Naive B cell (primary cell): ENCODE results near the gene RNF167. TPM values are rescaled to one million over a fixed set of nuclear protein-coding genes. Genes with fewer than 3 reads are reported as not detected.

ENCODE experiments used
- ATAC-seq, 2 donors: fragments of 150-1000 bp; cut with Tn5 transposase; 2 replicates each; pipeline ENCODE4 v1.10.0; 2021; ENCODE audit warnings: low read depth in 2 of 2, mild to moderate bottlenecking in 2 of 2, moderate library complexity in 2 of 2
- DNase-seq: peaks from one replicate; pipeline ENCODE4 v3.0.0; 2022
- H3K27ac Mint-ChIP-seq, 6 donors: one replicate each; pipeline ENCODE4 v1.8.0; 2020 to 2022; ENCODE audit warnings: mild to moderate bottlenecking in 6 of 6, mixed read lengths in 6 of 6, moderate library complexity in 5 of 6, inconsistent platforms in 2 of 6
- H3K27me3 Mint-ChIP-seq, 3 donors: one replicate each; pipeline ENCODE4 v1.8.0; 2021 to 2022; ENCODE audit warnings: mixed read lengths in 3 of 3, mild to moderate bottlenecking in 1 of 3
- H3K36me3 Mint-ChIP-seq, 2 donors: one replicate each; pipeline ENCODE4 v1.8.0; 2020 to 2022; ENCODE audit warnings: mixed read lengths in 2 of 2, inconsistent platforms in 1 of 2, mild to moderate bottlenecking in 1 of 2
- H3K4me1 Mint-ChIP-seq, 3 donors: one replicate each; pipeline ENCODE4 v1.8.0; 2020 to 2022; ENCODE audit warnings: mixed read lengths in 3 of 3, inconsistent platforms in 1 of 3, mild to moderate bottlenecking in 1 of 3, moderate library complexity in 1 of 3
- H3K4me3 Mint-ChIP-seq, 8 donors: one replicate each; pipeline ENCODE4 v1.8.0; 2020 to 2022; ENCODE audit warnings: mild to moderate bottlenecking in 8 of 8, mixed read lengths in 8 of 8, moderate library complexity in 8 of 8, inconsistent platforms in 2 of 8
- H3K9me3 Mint-ChIP-seq, 7 donors: one replicate each; pipeline ENCODE4 v1.8.0; 2020 to 2022; ENCODE audit warnings: mixed read lengths in 7 of 7, mild to moderate bottlenecking in 5 of 7, inconsistent platforms in 2 of 7, moderate library complexity in 1 of 7
- polyA plus RNA-seq, 6 donors: library from polyadenylated mRNA; unstranded; fragments of 300-500 nt; fragmentation: Illumina TruSeq; gene quantifications; one replicate each; pipeline ENCODE4 v1.2.3, GENCODE V29; 2021; ENCODE audit warnings: low read depth in 6 of 6

The RNF167 gene
- polyA plus RNA-seq, 6 donors from 2014 or later = 19.9 to 25.8 (median 22.7) TPM

DNA sequence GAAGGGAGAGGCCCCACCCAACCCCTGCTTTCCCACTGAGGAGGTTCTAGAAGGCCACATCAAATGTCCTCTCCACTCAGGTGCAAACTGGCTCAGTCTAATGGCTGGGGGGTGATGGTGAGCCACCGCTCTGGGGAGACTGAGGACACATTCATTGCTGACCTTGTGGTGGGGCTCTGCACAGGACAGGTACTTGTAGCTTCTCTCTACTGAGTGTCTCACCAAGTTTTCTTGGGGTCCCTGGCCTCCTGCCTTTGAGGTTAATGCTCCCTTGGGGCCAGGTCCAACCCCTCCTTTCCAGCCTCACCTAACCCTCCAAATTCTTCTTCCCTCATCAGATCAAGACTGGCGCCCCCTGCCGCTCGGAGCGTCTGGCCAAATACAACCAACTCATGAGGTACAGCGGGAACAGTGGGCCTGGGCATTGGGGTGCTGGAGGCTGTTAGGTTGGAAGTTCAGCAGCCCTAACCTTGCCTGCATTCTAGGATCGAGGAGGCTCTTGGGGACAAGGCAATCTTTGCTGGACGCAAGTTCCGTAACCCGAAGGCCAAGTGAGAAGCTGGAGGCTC, 16.5 kb downstream of the RNF167 start:
- H3K27ac Mint-ChIP-seq = peak overlapping the region in 1 of 6 donors; percentile 24
- peak overlapping the region in 2 of 8 donors; percentile 8 to 76 for H3K4me3 Mint-ChIP-seq
- no peaks in the 10 kb centered on the region for H3K9me3 Mint-ChIP-seq
- no peak for ATAC-seq
- no peak for DNase-seq
- peaks cover 11 to 18% (median 17%) of the 10 kb centered on the region in 3 donors for H3K4me1 Mint-ChIP-seq
- H3K36me3 Mint-ChIP-seq = peaks cover 6 to 19% of the 10 kb centered on the region in 2 donors
- no peaks in the 10 kb centered on the region for H3K27me3 Mint-ChIP-seq

- no peak overlapping the region for H3K4me3 Mint-ChIP-seq
- H3K27me3 Mint-ChIP-seq = no peaks in the 10 kb centered on the region
- H3K9me3 Mint-ChIP-seq = no peaks in the 10 kb centered on the region
- peaks cover 6 to 19% of the 10 kb centered on the region in 2 donors for H3K36me3 Mint-ChIP-seq
- ATAC-seq (no peak), DNase-seq (no peak)
- peaks cover 11 to 19% (median 17%) of the 10 kb centered on the region in 3 donors for H3K4me1 Mint-ChIP-seq
- peak overlapping the region in 1 of 6 donors; percentile 24 for H3K27ac Mint-ChIP-seq
These were observed 18.0 kb downstream of the RNF167 start for GRCh38 chr17:4958102-4958501.

- Mint-ChIP-seq H3K27ac (peak overlapping the region in 1 of 6 donors; percentile 61), H3K27me3 (no peaks in the 10 kb centered on the region), H3K4me1 (peaks cover 11 to 20% (median 19%) of the 10 kb centered on the region in 3 donors), H3K36me3 (peaks cover 6 to 19% of the 10 kb centered on the region in 2 donors), H3K4me3 (peak overlapping the region in 1 of 8 donors; percentile 2), H3K9me3 (no peaks in the 10 kb centered on the region)
- DNase-seq = no peak
- no peak for ATAC-seq
These were observed 19.3 kb downstream of the RNF167 start for GRCh38 chr17:4959261-4959965.

DNA sequence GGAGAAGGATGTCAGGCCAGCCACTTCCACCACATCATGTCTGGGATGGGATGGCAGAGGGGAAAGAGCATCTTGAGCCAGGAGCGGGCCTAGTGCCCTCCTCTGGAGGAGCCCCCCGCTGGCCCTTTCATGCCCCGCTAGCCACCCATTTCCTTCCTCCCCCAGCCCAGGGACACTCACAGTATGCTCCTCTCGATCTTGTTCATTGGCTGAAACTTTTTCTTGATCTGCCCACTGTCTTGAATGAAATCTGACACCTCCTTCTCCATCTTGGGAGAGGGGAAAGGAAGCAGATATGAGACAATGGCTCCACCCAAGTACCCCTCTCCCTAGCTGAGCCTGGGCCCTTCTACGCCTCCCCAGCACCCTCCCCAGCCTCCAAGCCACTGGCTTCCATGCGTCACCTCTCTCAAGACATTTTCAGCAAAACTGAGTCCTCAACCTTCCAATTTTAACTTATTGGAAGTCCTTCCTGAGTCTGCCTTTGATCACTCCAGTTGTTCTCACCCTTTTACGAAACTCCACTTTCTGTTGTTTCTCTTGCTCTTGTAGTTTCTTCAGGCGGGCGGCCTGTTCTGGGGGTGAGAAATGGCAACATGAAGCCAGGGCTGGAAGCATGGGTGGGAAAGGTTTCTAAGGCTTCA, 20.3 kb downstream of the RNF167 start:
- no peaks in the 10 kb centered on the region for H3K9me3 Mint-ChIP-seq
- peak overlapping the region in 2 of 6 donors; percentile 11 to 59 for H3K27ac Mint-ChIP-seq
- ATAC-seq (no peak), DNase-seq (no peak)
- H3K27me3 Mint-ChIP-seq = no peaks in the 10 kb centered on the region
- peak overlapping the region in 1 of 8 donors; percentile 29 for H3K4me3 Mint-ChIP-seq
- H3K36me3 Mint-ChIP-seq = peaks cover 6 to 19% of the 10 kb centered on the region in 2 donors
- H3K4me1 Mint-ChIP-seq = peaks cover 16 to 24% (median 24%) of the 10 kb centered on the region in 3 donors

DNA sequence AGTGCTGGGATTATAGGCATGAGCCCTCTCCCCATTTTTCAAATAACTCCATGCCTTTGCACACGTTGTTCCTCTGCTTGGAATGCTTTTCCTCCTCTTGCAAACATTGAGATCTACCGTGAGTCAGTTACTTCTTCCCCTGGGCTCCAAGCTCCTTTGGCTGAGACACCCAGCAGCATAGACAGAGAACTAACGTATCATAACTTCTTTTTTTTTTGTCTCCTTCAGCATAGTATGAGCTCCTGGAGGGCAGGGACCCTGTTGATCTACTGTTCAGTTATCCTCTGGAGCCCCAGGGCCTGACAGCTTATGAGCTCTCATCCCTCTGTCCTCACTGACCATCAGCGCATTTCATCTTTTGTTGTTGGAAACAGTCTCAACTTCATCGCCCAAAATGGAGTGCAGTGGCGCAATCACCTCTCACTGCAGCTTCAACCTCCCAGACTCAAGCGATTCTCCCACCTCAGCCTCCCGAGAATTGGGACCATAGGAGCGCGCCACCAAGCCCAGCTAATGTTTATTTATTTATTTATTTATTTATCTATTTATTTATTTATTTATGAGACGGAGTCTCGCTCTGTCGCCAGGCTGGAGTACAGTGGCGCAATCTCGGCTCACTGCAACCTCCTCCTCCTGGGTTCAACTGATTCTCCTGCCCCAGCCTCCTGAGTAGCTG, 25.4 kb downstream of the RNF167 start:
- peak overlapping the region in 5 of 8 donors; percentile 4 to 76 (median 56) for H3K4me3 Mint-ChIP-seq
- H3K27me3 Mint-ChIP-seq = no peaks in the 10 kb centered on the region
- H3K36me3 Mint-ChIP-seq = peaks cover 5 to 6% of the 10 kb centered on the region in 2 donors
- ATAC-seq (no peak), DNase-seq (no peak)
- peak overlapping the region in 2 of 6 donors; percentile 23 to 52 for H3K27ac Mint-ChIP-seq
- H3K4me1 Mint-ChIP-seq = peaks cover 14 to 23% (median 22%) of the 10 kb centered on the region in 3 donors
- no peaks in the 10 kb centered on the region for H3K9me3 Mint-ChIP-seq

DNA sequence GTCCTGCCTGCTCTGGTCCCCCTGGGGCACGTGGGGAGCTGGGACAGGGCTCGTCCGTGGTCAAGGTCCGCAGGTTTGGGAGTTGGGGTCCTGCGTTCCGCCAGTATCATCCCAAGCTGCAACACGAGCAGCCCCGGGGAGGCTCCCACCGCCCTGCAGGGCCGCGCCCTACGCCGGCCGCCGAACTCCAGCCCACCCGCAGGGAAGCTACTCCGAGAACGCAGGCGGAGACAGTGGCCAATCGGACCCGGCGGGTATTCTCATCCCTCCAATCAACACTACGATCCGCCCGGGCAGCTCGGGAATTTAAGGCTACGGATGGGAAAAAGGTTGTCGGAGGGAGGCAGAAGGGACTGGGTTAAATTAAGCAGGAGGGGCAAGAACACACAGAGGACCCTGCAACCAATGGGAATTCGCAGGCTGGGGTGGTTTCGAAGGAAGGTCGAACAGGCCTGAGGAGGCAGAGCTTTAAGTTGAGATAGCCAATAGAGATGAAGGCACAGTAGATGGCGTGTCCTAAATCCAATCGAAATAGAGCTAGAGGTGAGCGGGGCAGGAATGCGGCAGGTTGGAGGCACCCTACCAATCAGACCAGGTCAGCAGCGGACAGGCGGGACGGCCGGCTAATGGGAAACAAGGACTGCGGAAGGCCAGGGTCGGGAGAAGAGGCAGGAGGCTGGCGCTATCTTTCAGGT, 26.9 kb downstream of the RNF167 start:
- Mint-ChIP-seq H3K4me3 (no peak overlapping the region), H3K9me3 (no peaks in the 10 kb centered on the region), H3K4me1 (peaks cover 14 to 26% (median 18%) of the 10 kb centered on the region in 3 donors), H3K36me3 (no peaks in the 10 kb centered on the region), H3K27ac (no peak overlapping the region), H3K27me3 (no peaks in the 10 kb centered on the region)
- peak; percentile 83 to 84 for ATAC-seq
- peak; percentile 97 for DNase-seq

GRCh38 chr17:4967539-4968485, 27.7 kb downstream of the RNF167 start, which contains the start of gene SPAG7:
SPAG7 (minus strand) TSS chr17:4967817; CDS start chr17:4967804, 13 bp downstream.
- Mint-ChIP-seq H3K36me3 (no peaks in the 10 kb centered on the region), H3K4me3 (no peak within 1 kb of the TSS), H3K9me3 (no peaks in the 10 kb centered on the region), H3K4me1 (peaks cover 14 to 26% (median 18%) of the 10 kb centered on the region in 3 donors), H3K27me3 (no peaks in the 10 kb centered on the region), H3K27ac (peak within 1 kb of the TSS in 3 of 6 donors; percentile 22 to 93 (median 78))
- DNase-seq = peak; percentile 97
- ATAC-seq = peak; percentile 59 to 63

GRCh38 chr17:4968486-4969046, 28.5 kb downstream of the RNF167 start:
- peak overlapping the region in 2 of 8 donors; percentile 39 to 79 for H3K4me3 Mint-ChIP-seq
- no peaks in the 10 kb centered on the region for H3K27me3 Mint-ChIP-seq
- H3K9me3 Mint-ChIP-seq = no peaks in the 10 kb centered on the region
- H3K27ac Mint-ChIP-seq = peak overlapping the region in 1 of 6 donors; percentile 54
- no peak for DNase-seq
- no peak for ATAC-seq
- H3K36me3 Mint-ChIP-seq = peaks cover 0 to 6% of the 10 kb centered on the region in 2 donors
- H3K4me1 Mint-ChIP-seq = peaks cover 14 to 24% (median 18%) of the 10 kb centered on the region in 3 donors

GRCh38 chr17:4969047-4969550, 29.0 kb downstream of the RNF167 start:
- DNase-seq = no peak

DNA sequence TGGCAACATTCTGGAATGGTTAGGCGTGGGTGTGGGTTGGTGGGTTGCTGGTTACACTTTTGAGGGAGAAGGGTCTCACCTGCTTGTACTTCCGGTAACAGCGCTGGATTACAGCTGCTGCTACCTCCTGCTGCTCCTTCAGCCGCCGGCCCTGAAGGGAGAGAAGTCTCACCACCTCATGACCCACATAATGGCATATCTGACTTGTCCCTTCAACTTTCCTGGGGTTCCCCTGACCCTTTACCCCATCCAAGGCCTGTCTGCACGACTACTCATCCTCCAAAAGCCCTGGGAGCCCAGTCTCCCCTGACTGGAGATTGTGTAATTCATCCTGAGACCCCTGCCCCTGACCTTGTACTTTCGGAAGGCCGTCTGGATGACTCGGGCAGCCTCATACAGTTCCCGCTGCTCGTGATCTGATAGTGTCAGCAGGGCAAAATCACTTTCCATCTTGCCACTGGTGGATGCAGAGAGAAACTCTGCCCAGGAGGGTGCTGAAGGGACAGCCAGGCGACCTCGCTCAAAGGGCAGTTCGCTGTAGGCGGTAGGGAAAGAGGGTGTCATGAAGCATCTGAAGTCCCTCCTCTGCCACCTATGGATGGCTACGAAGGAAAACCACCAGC, 29.6 kb downstream of the RNF167 start:
- peaks cover 0 to 16% of the 10 kb centered on the region in 2 donors for H3K36me3 Mint-ChIP-seq
- ATAC-seq (no peak), DNase-seq (no peak)
- peak overlapping the region in 3 of 8 donors; percentile 39 to 79 (median 58) for H3K4me3 Mint-ChIP-seq
- H3K27me3 Mint-ChIP-seq = no peaks in the 10 kb centered on the region
- H3K4me1 Mint-ChIP-seq = peaks cover 18 to 29% (median 18%) of the 10 kb centered on the region in 3 donors
- H3K9me3 Mint-ChIP-seq = no peaks in the 10 kb centered on the region
- peak overlapping the region in 3 of 6 donors; percentile 6 to 82 (median 48) for H3K27ac Mint-ChIP-seq

More at GRCh38 chr17:4969047-4969550, 29.0 kb downstream of the RNF167 start:
- ATAC-seq = no peak
- Mint-ChIP-seq H3K27me3 (no peaks in the 10 kb centered on the region), H3K9me3 (no peaks in the 10 kb centered on the region), H3K36me3 (peaks cover 0 to 12% of the 10 kb centered on the region in 2 donors), H3K27ac (peak overlapping the region in 2 of 6 donors; percentile 54 to 74), H3K4me1 (peaks cover 14 to 29% (median 18%) of the 10 kb centered on the region in 3 donors), H3K4me3 (peak overlapping the region in 2 of 8 donors; percentile 39 to 79)

DNA sequence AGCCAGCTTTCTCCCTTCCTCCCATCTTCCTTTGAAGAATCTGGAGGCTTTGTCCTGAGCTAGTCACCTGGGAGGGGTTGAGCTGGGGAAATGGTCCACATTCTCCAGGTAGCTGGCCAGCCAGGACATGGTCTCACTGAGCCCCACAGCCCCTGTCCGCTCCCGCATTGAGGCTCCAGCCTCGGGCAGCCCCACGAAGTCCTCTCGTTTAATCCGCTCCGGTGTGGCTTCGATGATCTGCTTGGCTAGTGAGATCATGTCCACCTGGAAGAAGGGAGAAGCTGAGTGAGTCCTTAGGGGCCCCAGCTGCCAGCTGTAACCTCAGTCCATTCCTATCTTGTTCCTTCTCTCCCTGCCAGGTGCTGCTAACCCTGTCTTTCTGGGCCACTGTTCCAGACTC, 30.2 kb downstream of the RNF167 start:
- peaks cover 14 to 31% (median 22%) of the 10 kb centered on the region in 3 donors for H3K4me1 Mint-ChIP-seq

More for the DNA sequence above, 30.2 kb downstream of the RNF167 start:
- peak overlapping the region in 2 of 6 donors; percentile 62 to 74 for H3K27ac Mint-ChIP-seq
- no peaks in the 10 kb centered on the region for H3K27me3 Mint-ChIP-seq
- H3K36me3 Mint-ChIP-seq = peaks cover 0 to 22% of the 10 kb centered on the region in 2 donors
- ATAC-seq (no peak), DNase-seq (no peak)
- peak overlapping the region in 4 of 8 donors; percentile 29 to 79 (median 74) for H3K4me3 Mint-ChIP-seq
- no peaks in the 10 kb centered on the region for H3K9me3 Mint-ChIP-seq
